Esophagus squamous epithelium (tissue), 5 donors: ENCODE data around the gene AFF3. TPM values are rescaled to one million over a fixed set of nuclear protein-coding genes. Genes with fewer than 3 reads are reported as not detected.

Source experiments
- DNase-seq: peaks from one replicate; lab custom pipeline; 2025; lab: John Stamatoyannopoulos, UW
- H3K27ac ChIP-seq, 4 donors: fragments of 200-600 bp; sonication (generic); one replicate each; pipeline ENCODE4 v1.5.1; 2016 to 2019; ENCODE audit warnings: mild to moderate bottlenecking in 1 of 4
- H3K27me3 ChIP-seq, 4 donors: fragments of 200-600 bp; sonication (generic); 1 replicate in 3 of 4; 2 replicates in 1 of 4; pipeline versions ENCODE4 v1.5.1 to v1.6.0; 2017 to 2021; ENCODE audit warnings: antibody characterized with exemption in 1 of 4
- H3K36me3 ChIP-seq, 3 donors: fragments of 200-600 bp; sonication (generic); one replicate each; pipeline ENCODE4 v1.5.1; 2016 to 2019
- H3K4me1 ChIP-seq, 3 donors: fragments of 200-600 bp; sonication (generic); one replicate each; pipeline ENCODE4 v1.5.1; 2017 to 2019
- H3K4me3 ChIP-seq, 4 donors: fragments of 200-600 bp; sonication (generic); 1 replicate in 3 of 4; 2 replicates in 1 of 4; pipeline ENCODE4 v1.5.1; 2016 to 2019; ENCODE audit warnings: mild to moderate bottlenecking in 2 of 4, moderate library complexity in 1 of 4
- H3K9me3 ChIP-seq, 3 donors: fragments of 200-600 bp; sonication (generic); one replicate each; pipeline ENCODE4 v1.5.1; 2016 to 2019
- CTCF ChIP-seq, 6 experiments: fragments of 450-650 bp in 4 of 6; fragments of 200-600 bp in 2 of 6; sonication (generic) in 2 of 6; IDR thresholded peaks; one replicate each; pipeline ENCODE4 v1.5.1; 2016 to 2019; ENCODE audit warnings: antibody characterized with exemption in 6 of 6, mild to moderate bottlenecking in 4 of 6, moderate library complexity in 4 of 6
- POLR2A ChIP-seq, 4 donors: fragments of 450-650 bp; IDR thresholded peaks; one replicate each; pipeline ENCODE4 v1.6.1; 2017; ENCODE audit warnings: antibody characterized with exemption in 4 of 4, mild to moderate bottlenecking in 4 of 4, moderate library complexity in 3 of 4
- WGBS, 2 donors: methylation state at CpG; one replicate each; pipeline ENCODE4 v1.1.5; 2018; 5-methylcytosine and 5-hydroxymethylcytosine counted together
- intact Hi-C: fragments of 100-400 bp; cut with DNase I; formaldehyde crosslinking; loops from one replicate; pipeline ENCODE4 v1.15.0; 2022
- total RNA-seq, 4 donors: library from RNA; depleted of rRNA; stranded (reverse); fragments of >200 nt; gene quantifications; one replicate each; pipeline ENCODE4 v1.1.0, GENCODE V29; 2016
- donor health status: DM: yes; HTN: yes; CAD: no.

AFF3 gene
- total RNA-seq, 4 donors from 2014 or later, result 1.2 to 9.7 (median 3.8) TPM

- Histone ChIP-seq H3K4me1 (peaks cover 0 to 7% (median 2%) of the 10 kb centered on the region in 3 donors), H3K9me3 (no peaks in the 10 kb centered on the region), H3K36me3 (peaks cover 0 to 8% (median 0%) of the 10 kb centered on the region in 3 donors), H3K27ac (no peak overlapping the region), H3K27me3 (peaks cover 0 to 8% (median 0%) of the 10 kb centered on the region in 4 donors), H3K4me3 (no peak overlapping the region)
- DNase-seq, result no peak
- WGBS, 2 donors, result 34 to 48% methylated on average over 2 of the region's 2 CpGs
- TF ChIP-seq CTCF (IDR thresholded peaks at IDR 0.05) (no peak), POLR2A (IDR thresholded peaks at IDR 0.05) (no peak)
- intact Hi-C loops, result no loop called here
Observed at GRCh38 chr2:100004959-100005387, 137.4 kb downstream of the AFF3 start.

GRCh38 chr2:100004348-100004884 lies 138.0 kb downstream of the AFF3 start:
- Histone ChIP-seq H3K4me3 (no peak overlapping the region), H3K27ac (no peak overlapping the region), H3K27me3 (peaks cover 0 to 8% (median 0%) of the 10 kb centered on the region in 4 donors), H3K36me3 (peaks cover 0 to 8% (median 0%) of the 10 kb centered on the region in 3 donors), H3K4me1 (peaks cover 0 to 2% (median 2%) of the 10 kb centered on the region in 3 donors), H3K9me3 (no peaks in the 10 kb centered on the region)
- 76 to 79% methylated on average over 3 of the region's 3 CpGs for WGBS, 2 donors
- TF ChIP-seq POLR2A (IDR thresholded peaks at IDR 0.05), result no peak
- no peak for TF ChIP-seq CTCF (IDR thresholded peaks at IDR 0.05)
- intact Hi-C loops, result no loop called here
- DNase-seq, result no peak

GRCh38 chr2:100002059-100002458 lies 140.3 kb downstream of the AFF3 start:
- WGBS, 2 donors, result 58 to 60% methylated on average over 6 of the region's 6 CpGs
- DNase-seq, result no peak
- Histone ChIP-seq H3K27ac (no peak overlapping the region), H3K9me3 (no peaks in the 10 kb centered on the region), H3K36me3 (peaks cover 0 to 6% (median 0%) of the 10 kb centered on the region in 3 donors), H3K27me3 (peaks cover 0 to 8% (median 0%) of the 10 kb centered on the region in 4 donors), H3K4me3 (no peak overlapping the region), H3K4me1 (no peaks in the 10 kb centered on the region)
- intact Hi-C loops, result no loop called here
- no peak for TF ChIP-seq POLR2A (IDR thresholded peaks at IDR 0.05)
- no peak for TF ChIP-seq CTCF (IDR thresholded peaks at IDR 0.05)

GRCh38 chr2:100000915-100001707 lies 141.3 kb downstream of the AFF3 start:
- H3K4me1 ChIP-seq, result no peaks in the 10 kb centered on the region
- intact Hi-C loops, result no loop called here

More at GRCh38 chr2:100000915-100001707, 141.3 kb downstream of the AFF3 start:
- H3K9me3 ChIP-seq, result no peaks in the 10 kb centered on the region
- no peaks in the 10 kb centered on the region for H3K36me3 ChIP-seq
- WGBS, 2 donors, result 71 to 73% methylated on average over 21 to 22 of the region's 22 CpGs
- H3K27ac ChIP-seq, result no peak overlapping the region
- DNase-seq, result no peak
- TF ChIP-seq POLR2A (IDR thresholded peaks at IDR 0.05), result no peak
- TF ChIP-seq CTCF (IDR thresholded peaks at IDR 0.05), result no peak
- peaks cover 0 to 5% (median 0%) of the 10 kb centered on the region in 4 donors for H3K27me3 ChIP-seq
- no peak overlapping the region for H3K4me3 ChIP-seq
